ENCODE measurements around the gene TTC8.

Gene TTC8

GRCh38 chr14:88868558-88869159 lies 44.2 kb downstream of the TTC8 start:
- no peak for DNase-seq (ENCODE audit: low spot score)

GRCh38 chr14:88870777-88871176 lies 46.3 kb downstream of the TTC8 start:
- DNase-seq (ENCODE audit: low spot score) = no peak

GRCh38 chr14:88871429-88871828 lies 47.0 kb downstream of the TTC8 start:
- no peak for DNase-seq (ENCODE audit: low spot score)

- DNase-seq (ENCODE audit: low spot score) = no peak
Observed at GRCh38 chr14:88872976-88873375, 48.5 kb downstream of the TTC8 start.

DNA sequence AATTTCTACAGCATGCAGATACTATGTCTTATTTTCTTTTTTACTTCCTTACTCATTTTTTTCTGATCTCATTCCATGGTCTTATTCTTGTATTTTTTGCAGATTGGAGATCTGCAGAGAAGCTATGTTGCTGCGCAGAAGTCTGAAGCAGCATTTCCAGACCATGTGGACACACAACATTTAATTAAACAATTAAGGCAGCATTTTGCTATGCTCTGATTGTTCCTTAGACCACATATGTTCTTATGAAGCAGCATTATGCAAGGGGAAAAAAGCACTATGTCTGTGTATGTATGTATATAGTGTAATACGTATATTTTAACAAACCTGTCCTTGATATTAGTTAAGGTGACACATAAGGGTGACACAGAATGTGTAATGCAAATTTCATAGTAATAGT lies 52.7 kb downstream of the TTC8 start:
- DNase-seq (ENCODE audit: low spot score) = no peak

DNA sequence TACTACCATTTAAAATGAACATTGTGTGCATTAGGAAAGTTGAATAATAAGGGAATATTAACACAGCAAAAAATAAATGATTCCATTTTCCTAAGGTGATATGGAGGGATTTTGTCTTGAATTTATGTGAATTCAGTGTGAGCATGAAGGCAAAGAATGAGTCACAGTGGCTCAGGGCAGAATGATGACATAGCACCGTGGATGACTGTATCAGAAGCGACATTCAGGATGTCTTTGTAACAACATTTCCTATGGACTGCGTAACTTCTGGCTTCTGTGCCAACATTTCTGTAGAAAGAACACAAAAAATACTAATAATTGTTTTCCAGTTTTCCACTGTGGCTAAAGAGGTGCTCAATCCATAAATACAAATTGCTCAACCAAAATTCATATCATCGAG lies 54.6 kb downstream of the TTC8 start:
- DNase-seq (ENCODE audit: low spot score) = no peak

DNA sequence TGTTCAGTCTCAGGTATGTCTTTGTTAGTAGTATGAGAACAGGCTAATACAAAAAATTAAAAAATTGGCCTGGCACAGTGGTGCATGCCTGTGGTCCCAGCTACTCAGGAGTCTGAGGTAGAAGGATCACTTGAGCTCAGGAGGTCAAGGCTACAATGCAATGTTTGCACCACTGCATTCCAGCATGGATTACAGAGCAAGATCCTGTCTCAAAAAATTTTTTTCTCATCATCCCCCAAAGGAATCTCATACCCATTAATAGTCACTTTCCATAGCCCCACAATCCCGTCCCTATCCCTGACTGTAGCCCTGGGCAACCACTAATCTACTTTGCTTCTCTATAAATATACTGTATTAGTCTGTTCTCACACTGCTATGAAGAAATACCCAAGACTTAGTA lies 57.8 kb downstream of the TTC8 start:
- DNase-seq (ENCODE audit: low spot score) = no peak

- no peak for DNase-seq (ENCODE audit: low spot score)
Observed at GRCh38 chr14:88895116-88895515, 70.7 kb downstream of the TTC8 start.

DNA sequence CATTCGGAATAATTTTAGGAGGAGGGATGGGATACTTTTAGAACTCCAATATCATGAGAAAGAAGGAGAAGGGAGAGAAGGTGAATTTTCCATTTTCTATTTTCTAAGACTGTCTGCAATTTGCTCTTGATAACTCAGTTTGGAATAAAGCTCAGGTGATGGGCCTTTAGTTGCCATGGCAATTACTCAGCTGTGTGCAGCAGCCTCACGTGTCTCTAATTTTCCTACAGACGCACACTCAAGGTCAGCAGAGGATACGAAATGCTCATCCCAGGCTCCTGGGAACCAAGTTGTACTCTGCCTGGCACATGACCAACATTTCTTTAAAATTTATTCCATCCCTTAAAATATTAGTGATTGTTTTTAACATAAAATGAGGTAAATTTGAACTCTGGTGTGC lies 76.7 kb downstream of the TTC8 start:
- DNase-seq (ENCODE audit: low spot score) = no peak

DNA sequence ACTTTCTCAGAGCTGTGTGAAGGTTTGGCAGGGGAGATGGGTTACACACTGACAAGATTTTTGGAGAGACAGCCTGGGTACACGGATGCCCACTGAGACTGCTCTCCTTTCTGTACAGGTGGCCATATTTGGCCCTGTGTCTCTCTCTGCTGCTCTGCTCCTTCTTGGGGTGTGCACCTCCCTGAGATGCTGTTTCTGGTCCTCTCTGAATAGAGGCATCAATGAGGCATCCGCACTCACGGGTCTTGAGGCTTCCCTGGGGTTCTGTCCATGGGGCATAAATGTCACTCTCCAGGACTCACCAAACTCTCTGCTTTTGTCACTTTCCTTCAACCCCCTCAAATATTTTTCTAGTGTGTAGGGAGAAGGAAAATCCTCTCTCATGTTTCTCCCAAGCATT lies 77.5 kb downstream of the TTC8 start:
- no peak for DNase-seq (ENCODE audit: low spot score)

GRCh38 chr14:88902850-88903249 lies 78.4 kb downstream of the TTC8 start:
- no peak for DNase-seq (ENCODE audit: low spot score)

DNA sequence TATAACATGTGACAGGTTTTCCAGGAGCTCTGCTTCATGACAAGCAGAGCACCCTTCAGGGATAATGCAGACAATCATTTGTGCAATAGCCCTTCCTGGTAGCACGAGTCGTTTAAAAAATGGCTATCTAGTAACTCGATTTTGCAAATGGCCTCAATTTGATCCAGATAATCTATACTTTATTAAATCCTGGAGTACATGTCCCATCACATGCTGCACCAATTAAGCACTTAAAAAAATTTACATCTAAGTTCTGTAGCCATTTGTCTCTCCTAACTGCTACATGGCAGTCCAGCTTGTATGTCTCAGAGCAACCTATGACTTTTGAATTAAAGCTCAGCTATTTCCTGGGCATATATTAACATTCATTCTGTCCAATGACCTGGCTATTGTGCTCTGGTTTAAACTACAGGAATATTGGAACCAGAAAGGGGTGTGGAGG lies 79.8 kb downstream of the TTC8 start:
- DNase-seq (ENCODE audit: low spot score) = no peak

DNA sequence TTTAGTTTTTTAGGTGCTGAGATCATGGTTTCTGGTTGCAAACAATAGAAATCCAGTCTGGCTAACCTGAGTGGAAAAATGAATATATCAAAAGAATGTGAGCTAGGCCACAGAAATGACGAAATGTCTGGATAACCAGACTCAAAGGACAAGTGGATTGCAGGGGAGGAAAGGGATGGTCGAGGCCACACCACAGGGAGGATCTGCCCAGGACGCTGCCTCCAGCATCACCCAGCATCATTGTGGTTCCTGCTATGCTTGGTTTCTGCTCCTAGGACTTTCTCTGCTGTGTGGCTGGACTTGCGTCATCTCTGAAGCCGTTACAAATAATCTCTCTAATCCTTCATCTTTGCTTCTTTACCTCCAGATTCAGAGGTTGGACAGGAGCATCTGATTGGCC lies 80.4 kb downstream of the TTC8 start:
- DNase-seq (ENCODE audit: low spot score) = no peak

DNA sequence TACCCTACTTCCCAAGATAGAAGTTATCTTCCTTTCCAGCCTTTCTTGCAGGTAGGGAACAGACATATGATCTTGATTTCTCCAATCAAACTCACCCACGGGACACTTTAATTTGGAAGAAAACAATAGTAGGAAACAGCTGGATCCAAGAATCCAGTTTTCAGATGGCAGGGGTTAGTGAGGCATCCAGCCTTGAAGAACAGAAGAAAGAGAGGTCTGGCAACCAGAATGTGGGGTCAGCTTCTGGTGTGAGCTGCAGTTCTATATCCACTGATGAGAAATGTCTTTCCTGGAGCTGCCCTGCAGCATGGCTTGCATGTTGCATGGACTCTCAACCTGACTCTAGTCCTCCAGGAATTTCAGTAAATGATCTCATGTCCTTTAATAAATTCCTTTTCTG lies 83.8 kb downstream of the TTC8 start:
- DNase-seq (ENCODE audit: low spot score) = no peak

DNA sequence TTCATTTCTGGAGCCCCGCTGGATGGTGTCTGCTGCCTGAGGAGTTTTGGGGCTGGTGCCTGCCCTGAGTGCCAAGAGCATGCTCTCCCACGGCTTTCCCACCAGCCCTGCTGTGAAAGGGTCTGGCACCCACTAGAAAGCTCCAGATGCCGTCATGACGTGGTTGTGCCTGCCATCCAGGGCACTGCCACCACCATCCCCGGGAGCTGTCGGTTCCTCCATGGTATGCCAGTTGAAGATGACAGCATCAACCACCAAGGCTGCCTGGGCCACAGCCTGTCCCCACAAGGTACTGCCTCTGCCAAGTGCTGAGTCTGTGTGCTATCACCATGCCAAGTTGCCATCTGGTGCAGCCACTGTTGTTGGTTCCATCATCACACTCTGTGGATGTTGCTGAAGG lies 85.9 kb downstream of the TTC8 start:
- DNase-seq (ENCODE audit: low spot score) = no peak

DNA sequence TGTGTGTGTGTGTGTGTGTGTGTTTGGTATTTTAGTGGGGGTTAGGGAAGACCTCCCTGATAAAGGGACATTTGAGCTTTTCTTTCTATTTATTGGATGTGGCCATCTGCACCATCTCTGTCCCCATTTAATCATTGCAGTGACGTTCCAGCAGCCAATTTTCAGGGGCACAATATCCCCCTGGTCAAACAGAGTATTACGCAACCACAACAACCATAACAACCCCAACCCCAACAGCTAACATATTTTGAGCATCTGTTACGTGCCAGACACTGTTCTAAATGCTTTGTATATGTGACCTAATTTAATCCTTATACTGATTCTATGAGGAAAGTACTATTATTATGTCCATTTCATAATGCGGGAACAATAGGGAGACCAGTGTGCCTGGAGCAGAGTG lies 87.4 kb downstream of the TTC8 start:
- DNase-seq (ENCODE audit: low spot score) = no peak

DNA sequence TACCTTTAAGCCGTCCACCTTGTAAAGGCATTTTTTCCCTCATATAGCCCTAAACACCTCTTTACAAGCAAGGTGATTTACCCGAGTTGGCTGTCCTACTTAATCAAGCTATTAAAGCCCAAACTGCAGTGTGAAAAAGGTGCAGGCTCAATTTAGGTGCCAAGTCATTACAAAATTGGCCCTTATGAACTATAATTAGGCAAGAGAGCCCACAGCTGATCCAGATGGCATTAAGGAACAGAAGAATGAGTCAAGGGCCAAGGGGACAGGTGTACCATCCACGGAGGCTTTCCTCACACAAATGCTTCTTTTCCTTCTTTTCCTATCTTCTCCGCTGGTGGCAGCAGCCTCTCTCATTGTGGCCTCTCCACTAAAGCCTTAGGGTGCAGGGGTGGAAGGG lies 90.5 kb downstream of the TTC8 start:
- no peak for DNase-seq (ENCODE audit: low spot score)

GRCh38 chr14:88919502-88919901 lies 95.1 kb downstream of the TTC8 start:
- no peak for DNase-seq (ENCODE audit: low spot score)
